GM18858 (cell line): ENCODE measurements around the gene REELD1.

Experiments
- ATAC-seq: cut with Tn5 transposase; IDR thresholded peaks from one replicate; pipeline ENCODE4 v1.9.1; 2021; ENCODE audit not compliant: unreplicated experiment

REELD1 gene

DNA sequence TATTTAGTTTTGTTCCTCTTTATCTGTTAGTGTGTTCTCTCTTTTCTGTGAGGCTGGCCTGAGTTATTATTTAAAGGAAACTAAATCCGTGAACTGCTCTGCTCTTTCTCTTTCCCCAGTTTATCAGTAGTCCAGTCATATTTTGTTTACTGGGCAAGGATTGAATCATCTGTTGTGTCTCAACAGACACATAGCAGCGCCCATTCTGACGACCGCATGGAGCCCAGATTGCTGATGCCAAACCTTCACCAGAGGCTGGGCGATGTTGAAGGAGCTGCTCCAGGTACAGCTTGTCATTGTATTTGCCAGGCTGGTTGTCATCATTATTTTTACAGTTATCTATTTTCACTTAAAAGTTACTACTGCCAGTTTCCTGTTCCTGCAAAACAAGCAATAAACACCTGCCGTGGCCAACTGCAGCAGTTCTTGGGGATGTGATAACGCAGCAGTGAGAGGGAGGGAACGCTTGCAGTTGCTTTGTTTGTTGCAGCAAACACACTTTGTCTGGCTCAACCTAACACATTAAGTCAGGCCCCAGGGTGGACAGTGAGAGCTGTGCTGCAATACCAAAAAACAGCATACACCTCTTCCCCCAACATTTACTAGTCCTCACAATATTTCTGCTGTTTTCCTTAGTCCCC, 10.1 kb downstream of the REELD1 start:
- no peak for ATAC-seq

- no peak for ATAC-seq
Measured at GRCh38 chr4:146229406-146229805, 15.1 kb downstream of the REELD1 start.

DNA sequence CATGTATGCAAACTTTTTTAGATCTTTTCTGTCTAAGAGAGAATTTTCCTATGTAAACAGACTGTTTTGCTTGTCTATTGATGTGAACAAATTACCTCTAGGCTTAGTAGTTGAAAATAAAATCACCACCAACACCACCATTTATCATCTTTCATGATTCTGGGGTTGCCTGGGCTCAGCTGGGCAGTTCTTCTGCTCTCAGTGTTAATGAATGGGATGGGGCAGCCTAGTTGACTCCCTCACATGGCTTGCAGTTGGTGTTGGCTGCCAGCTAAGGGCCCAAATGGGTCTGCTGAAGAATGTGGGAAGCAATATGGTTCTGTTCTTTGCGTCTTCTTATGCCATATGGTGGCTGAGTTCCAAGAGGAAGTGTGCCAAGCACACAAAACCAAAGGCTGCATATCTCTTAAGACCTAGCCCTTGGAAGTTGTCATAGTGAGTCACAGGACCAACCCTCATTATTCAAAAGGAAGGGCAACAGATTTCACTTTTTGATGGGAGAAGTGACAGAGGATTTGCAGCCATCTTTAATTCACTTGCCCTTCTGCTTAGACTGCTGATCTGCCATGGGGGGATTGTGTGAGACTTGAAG, 17.9 kb downstream of the REELD1 start:
- no peak for ATAC-seq

DNA sequence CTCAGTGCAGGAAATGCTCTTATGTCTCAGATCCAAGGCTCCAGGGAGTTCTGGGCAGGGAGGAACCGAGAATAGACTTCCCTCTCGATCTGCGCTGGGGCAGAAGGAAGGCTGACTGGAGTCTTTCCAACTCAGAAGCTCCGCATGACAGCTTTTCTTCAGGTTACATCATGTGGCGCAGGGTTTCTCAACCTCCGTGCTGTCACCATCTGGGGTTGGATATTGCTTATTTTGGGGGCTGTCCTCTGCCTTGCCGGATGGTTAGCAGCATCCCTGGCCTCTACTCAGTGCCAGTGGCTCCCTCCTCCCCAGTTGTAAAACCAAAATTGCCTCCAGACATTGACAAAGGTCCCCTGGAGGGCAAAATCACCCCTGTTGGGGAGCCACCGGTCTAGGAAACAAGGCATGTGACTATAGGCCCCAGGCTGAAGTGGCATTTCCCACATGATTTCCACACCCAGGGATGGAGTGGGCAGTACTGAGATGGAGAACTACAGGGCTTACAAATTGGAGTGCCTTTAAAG, 21.4 kb downstream of the REELD1 start:
- no peak for ATAC-seq

DNA sequence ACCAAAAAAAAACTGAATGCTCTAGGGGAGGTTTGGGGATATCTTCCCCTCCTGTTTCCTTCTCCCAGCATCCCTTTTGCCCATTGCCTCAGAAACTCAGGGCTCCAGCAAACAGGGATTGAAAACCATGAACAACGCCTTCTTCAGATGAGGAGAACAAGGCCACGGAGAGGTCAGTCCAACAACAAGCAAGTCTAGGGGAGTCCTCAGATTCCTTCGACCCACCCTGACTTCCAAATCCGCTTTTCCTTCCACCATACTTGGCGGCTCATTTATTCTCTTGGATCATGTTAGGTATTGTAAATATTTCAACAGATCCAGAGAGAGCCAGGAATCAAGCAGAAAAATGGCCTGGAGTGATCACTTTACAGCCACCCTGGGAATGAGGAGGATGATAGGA, 21.9 kb downstream of the REELD1 start:
- no peak for ATAC-seq

- ATAC-seq = no peak
Measured at GRCh38 chr4:146237092-146237491, 22.8 kb downstream of the REELD1 start.

- no peak for ATAC-seq
Measured at GRCh38 chr4:146238107-146238506, 23.8 kb downstream of the REELD1 start.

GRCh38 chr4:146243141-146243882, 29.0 kb downstream of the REELD1 start:
- peak; percentile 87 for ATAC-seq

DNA sequence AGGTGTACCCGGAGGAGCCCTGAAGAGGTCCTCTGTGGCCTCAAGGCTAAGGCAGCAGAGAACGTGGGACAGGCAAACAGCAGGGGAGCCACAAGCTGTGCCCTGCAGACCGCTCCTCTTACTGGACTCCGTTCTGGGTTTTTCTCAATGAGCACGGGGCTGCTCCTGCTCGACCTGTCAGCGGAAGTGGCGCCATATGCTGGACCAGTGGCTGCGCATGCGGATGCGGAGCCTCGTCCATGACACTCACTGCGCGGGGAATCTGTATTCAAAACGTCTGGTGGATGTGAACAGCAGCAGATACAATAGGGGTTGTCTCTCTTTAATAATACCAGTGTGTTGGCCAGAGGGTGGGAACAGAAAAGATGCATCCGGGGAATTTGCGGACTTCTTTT, 29.5 kb downstream of the REELD1 start:
- no peak for ATAC-seq

GRCh38 chr4:146244496-146244895, 30.2 kb downstream of the REELD1 start:
- ATAC-seq = no peak

DNA sequence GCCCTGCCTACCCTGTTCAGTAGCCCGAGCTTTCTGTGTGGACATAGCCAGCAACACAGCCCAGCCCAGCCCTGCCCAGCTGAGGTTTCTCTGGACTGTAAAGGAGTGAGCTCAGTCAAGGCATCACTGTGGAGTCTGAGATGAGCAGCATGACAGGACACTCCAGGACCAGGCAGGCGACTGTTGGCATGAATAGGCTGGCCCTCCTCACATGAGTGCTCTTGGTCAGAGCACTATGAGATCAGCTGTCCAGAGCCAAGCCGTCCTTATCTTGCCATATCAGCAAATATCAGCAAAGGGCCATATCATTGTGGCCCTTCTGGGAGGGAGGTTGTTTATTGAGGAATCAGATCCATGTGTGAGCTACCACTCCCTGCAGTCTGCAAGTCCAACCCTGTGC, 30.9 kb downstream of the REELD1 start:
- ATAC-seq = no peak

- no peak for ATAC-seq
Measured at GRCh38 chr4:146245850-146246249, 31.5 kb downstream of the REELD1 start.

GRCh38 chr4:146246381-146246780, 32.0 kb downstream of the REELD1 start:
- ATAC-seq = no peak

DNA sequence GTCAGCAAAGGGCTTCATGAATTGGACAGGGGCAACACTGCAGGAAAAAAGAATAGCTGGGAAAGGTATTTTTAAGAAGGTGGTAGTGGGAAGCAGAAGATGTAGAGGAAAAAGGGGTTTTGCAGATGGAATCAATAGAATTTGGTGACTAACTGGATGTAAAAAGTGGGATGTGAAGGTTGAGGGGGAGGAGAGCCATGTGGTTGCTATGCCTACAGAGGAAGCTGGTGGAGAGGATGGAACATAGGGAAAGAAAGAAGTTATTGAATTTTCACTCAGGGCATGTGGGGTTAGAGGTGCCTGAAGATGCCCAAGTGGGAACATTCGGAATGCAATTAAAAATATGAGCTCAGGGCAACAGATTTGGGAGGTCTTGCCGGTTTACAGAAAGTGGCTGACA, 33.0 kb downstream of the REELD1 start:
- no peak for ATAC-seq

DNA sequence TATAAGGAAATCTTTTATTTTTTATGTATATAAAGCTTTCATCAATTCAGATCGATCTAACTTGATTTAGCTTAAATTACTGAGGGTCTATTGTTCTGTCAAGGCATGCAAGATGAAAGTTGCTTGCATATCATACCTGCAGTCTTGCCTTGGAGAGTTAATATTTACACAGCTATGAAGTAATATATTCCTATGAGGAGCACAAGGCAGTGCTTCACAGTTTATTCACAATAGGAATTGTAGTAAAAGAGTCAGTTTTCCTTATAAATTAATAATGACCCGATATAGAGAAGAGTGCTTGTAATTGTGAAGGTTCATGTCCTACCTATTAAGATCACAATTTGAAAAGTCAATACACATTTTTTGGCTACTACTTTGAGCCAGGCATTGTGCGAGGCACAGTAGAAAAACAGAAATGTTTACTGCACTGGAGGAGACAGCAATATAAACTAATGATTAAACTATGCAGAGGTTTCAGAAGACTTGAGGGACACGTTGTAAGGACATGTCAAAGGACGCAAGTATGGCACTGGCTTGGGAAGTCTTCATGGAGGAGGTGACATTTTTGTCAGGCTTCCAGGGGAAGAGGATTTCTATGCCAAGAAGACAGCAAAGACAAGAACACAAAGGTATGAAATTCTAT, 38.8 kb downstream of the REELD1 start:
- no peak for ATAC-seq

GRCh38 chr4:146255463-146255862, 41.1 kb downstream of the REELD1 start:
- ATAC-seq = no peak

GRCh38 chr4:146255874-146256273, 41.5 kb downstream of the REELD1 start:
- ATAC-seq = no peak

DNA sequence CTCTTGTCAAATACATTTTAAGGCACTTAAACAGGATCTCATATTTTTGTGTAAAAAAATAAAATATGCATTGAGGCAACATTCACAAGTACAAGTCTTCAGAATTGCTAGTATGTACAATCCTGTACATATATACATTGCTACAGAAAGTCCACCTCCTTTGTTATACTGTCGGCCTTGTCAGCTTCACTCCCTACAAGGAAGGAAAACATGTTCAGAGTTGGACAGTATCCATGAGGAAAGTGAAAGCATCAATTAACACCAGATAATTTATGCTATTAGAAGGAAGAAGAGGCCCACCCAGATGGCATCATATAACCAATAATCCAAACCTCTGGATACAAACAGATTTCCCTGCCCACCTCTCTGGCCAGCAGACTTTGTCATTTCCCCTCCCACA, 42.0 kb downstream of the REELD1 start:
- no peak for ATAC-seq

GRCh38 chr4:146257511-146257910, 43.2 kb downstream of the REELD1 start:
- ATAC-seq = no peak

DNA sequence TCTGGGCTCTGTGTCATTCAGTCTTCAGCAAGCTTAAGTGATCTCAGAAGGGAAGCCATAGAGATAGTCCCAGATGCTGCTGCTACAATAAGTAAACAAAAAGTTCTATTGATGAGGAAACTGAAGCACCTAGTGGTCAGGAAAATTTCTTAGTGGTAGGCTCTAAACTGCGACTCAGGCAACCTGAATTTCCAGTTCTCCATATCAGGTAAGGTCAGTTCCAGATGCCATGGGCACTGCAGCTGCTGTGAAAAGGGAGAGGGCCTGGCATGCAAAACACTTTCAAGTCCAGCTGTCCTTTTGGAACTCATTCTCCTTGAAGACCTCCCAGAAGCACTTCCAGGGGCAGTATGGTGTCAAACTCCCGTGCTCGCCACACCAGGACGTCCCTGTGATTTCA, 46.2 kb downstream of the REELD1 start:
- ATAC-seq = no peak

DNA sequence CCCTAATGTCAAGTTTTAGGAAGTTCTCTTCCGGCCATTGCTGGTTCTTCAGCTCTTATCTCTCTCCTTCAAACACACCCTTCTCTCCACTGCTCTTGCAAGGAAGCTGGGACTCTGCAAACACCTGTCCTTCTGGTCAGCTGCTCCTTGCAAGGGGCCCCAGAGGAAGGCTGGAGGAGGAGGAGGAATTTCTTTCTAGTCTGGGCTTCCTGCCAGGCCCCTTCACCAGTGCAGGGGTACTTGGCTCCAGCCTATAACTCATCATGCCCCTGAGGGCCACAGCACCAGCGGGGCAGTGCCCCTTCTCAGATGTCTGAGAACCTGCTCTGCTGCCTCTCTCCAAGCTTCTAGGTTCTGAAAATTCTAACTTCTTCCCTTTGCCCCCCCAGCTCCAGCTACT, 46.7 kb downstream of the REELD1 start:
- no peak for ATAC-seq

- ATAC-seq = no peak
Measured at GRCh38 chr4:146263793-146264192, 49.5 kb downstream of the REELD1 start.
